Coronary artery (tissue), 2 donors: ENCODE data around the gene DZIP1.
"Not testable (repeated sequence)": the region's sequence is repeated elsewhere in the genome, so short reads cannot be mapped to it uniquely, and the experiment has no call there.

ENCODE experiments used
- DNase-seq: peaks from one replicate; pipeline ENCODE4 v3.0.0-alpha.2; 2017; ENCODE audit warnings: low spot score
- H3K27ac ChIP-seq, 2 donors: fragments of 200-600 bp; sonication (generic); one replicate each; pipeline ENCODE4 v1.5.1; 2016 to 2019
- H3K4me3 ChIP-seq: fragments of 200-600 bp; sonication (generic); 2 replicates; pipeline ENCODE4 v1.5.1; 2016; ENCODE audit warnings: mild to moderate bottlenecking, moderate library complexity
- CTCF ChIP-seq: fragments of 200-600 bp; sonication (generic); IDR thresholded peaks from one replicate; pipeline ENCODE4 v1.5.1; 2019; ENCODE audit warnings: antibody characterized with exemption

The DZIP1 gene

GRCh38 chr13:95677564-95678266 is 33.2 kb upstream of the DZIP1 start:
- Histone ChIP-seq H3K4me3 (peak overlapping the region; percentile 97), H3K27ac (peak overlapping the region; percentile 97 to 98)
- TF ChIP-seq CTCF = no peak
- DNase-seq = no peak

- Histone ChIP-seq H3K27ac (peak within 1 kb of the TSS; percentile 97 to 98), H3K4me3 (peak within 1 kb of the TSS; percentile 97)
- no peak for TF ChIP-seq CTCF
- peak; percentile 99 for DNase-seq
These were observed 32.5 kb upstream of the DZIP1 start, which contains the start of gene DNAJC3 for GRCh38 chr13:95676762-95677563. Gene DNAJC3, plus strand, starts transcription at chr13:95677139. Its CDS starts 117 bp downstream, at chr13:95677256.

- DNase-seq = no peak
- TF ChIP-seq CTCF = no peak
- Histone ChIP-seq H3K27ac (peak overlapping the region; percentile 97 to 98), H3K4me3 (peak overlapping the region; percentile 97)
These were observed 31.7 kb upstream of the DZIP1 start for GRCh38 chr13:95676105-95676761.

- H3K4me3 ChIP-seq = no peak overlapping the region
- H3K27ac ChIP-seq = no peak overlapping the region
These were observed 27.1 kb upstream of the DZIP1 start for GRCh38 chr13:95671597-95671996.

GRCh38 chr13:95667235-95667634 is 22.7 kb upstream of the DZIP1 start:
- H3K4me3 ChIP-seq, DNase-seq, H3K27ac ChIP-seq: not testable (repeated sequence)

More at GRCh38 chr13:95671597-95671996, 27.1 kb upstream of the DZIP1 start:
- DNase-seq = no peak
- no peak for TF ChIP-seq CTCF

GRCh38 chr13:95660981-95661581 is 16.6 kb upstream of the DZIP1 start:
- DNase-seq = no peak
- no peak overlapping the region for H3K27ac ChIP-seq
- H3K4me3 ChIP-seq = no peak overlapping the region
- TF ChIP-seq CTCF = no peak

- no peak for TF ChIP-seq CTCF
- Histone ChIP-seq H3K4me3 (no peak overlapping the region), H3K27ac (no peak overlapping the region)
- no peak for DNase-seq
These were observed 15.0 kb upstream of the DZIP1 start for GRCh38 chr13:95659500-95659899.
